Effector memory CD4-positive, alpha-beta T cell (primary cell): ENCODE measurements around the gene PYGB.
"Not testable (repeated sequence)": the region's sequence is repeated elsewhere in the genome, so short reads cannot be mapped to it uniquely, and the experiment has no call there.

Source experiments
- DNase-seq, 3 donors: peaks; one replicate each; pipeline ENCODE4 v3.0.0-alpha.2; 2020
- H3K27ac ChIP-seq: 2 replicates; pipeline ENCODE4 v1.7.0; 2013; ENCODE audit warnings: mild to moderate bottlenecking, low read length, moderate library complexity; ENCODE audit not compliant: insufficient read depth, poor library complexity, severe bottlenecking
- H3K27me3 ChIP-seq: replicated peaks from 2 replicates; pipeline ENCODE4 v1.7.0; 2013; ENCODE audit warnings: mild to moderate bottlenecking, low read length; ENCODE audit not compliant: insufficient read depth, control insufficient read depth, poor library complexity, severe bottlenecking
- H3K36me3 ChIP-seq: 2 replicates; pipeline ENCODE4 v1.7.0; 2013; ENCODE audit warnings: mild to moderate bottlenecking, low read length, moderate library complexity; ENCODE audit not compliant: control insufficient read depth, insufficient read depth
- H3K4me1 ChIP-seq: 2 replicates; pipeline ENCODE4 v1.7.0; 2013; ENCODE audit warnings: low read length, mild to moderate bottlenecking; ENCODE audit not compliant: control insufficient read depth, insufficient read depth, poor library complexity, severe bottlenecking
- H3K4me3 ChIP-seq: 2 replicates; pipeline ENCODE4 v1.7.0; 2013; ENCODE audit warnings: low read length, low read depth, mild to moderate bottlenecking; ENCODE audit not compliant: insufficient read depth, poor library complexity, severe bottlenecking
- H3K9me3 ChIP-seq: 2 replicates; pipeline ENCODE4 v1.7.0; 2013; ENCODE audit warnings: mild to moderate bottlenecking, low read length, moderate library complexity; ENCODE audit not compliant: control insufficient read depth

Gene PYGB

GRCh38 chr20:25324412-25324811, 76.5 kb downstream of the PYGB start:
- DNase-seq: no peak
- Histone ChIP-seq H3K27ac (no peak overlapping the region), H3K36me3 (peaks cover 9% of the 10 kb centered on the region), H3K27me3 (no peaks in the 10 kb centered on the region), H3K4me3 (no peak overlapping the region), H3K9me3 (no peaks in the 10 kb centered on the region), H3K4me1 (peaks cover 1% of the 10 kb centered on the region)

- DNase-seq: no peak
These were observed 77.2 kb downstream of the PYGB start for GRCh38 chr20:25325073-25325472.

GRCh38 chr20:25325997-25326396, 78.1 kb downstream of the PYGB start:
- Histone ChIP-seq H3K27ac (no peak overlapping the region), H3K36me3 (peaks cover 3% of the 10 kb centered on the region), H3K4me3 (no peak overlapping the region), H3K27me3 (no peaks in the 10 kb centered on the region), H3K9me3 (no peaks in the 10 kb centered on the region), H3K4me1 (peaks cover 4% of the 10 kb centered on the region)
- no peak for DNase-seq

More at GRCh38 chr20:25325073-25325472, 77.2 kb downstream of the PYGB start:
- H3K9me3 ChIP-seq: no peaks in the 10 kb centered on the region
- peaks cover 4% of the 10 kb centered on the region for H3K4me1 ChIP-seq
- peaks cover 7% of the 10 kb centered on the region for H3K36me3 ChIP-seq
- no peak overlapping the region for H3K27ac ChIP-seq
- no peaks in the 10 kb centered on the region for H3K27me3 ChIP-seq
- H3K4me3 ChIP-seq: no peak overlapping the region

GRCh38 chr20:25327521-25328235, 79.8 kb downstream of the PYGB start:
- H3K27me3 ChIP-seq: no peaks in the 10 kb centered on the region
- H3K9me3 ChIP-seq: no peaks in the 10 kb centered on the region
- no peak overlapping the region for H3K4me3 ChIP-seq
- no peak for DNase-seq
- H3K27ac ChIP-seq: no peak overlapping the region
- no peaks in the 10 kb centered on the region for H3K36me3 ChIP-seq
- peaks cover 4% of the 10 kb centered on the region for H3K4me1 ChIP-seq

- Histone ChIP-seq H3K4me3 (no peak overlapping the region), H3K27ac (no peak overlapping the region), H3K4me1 (peaks cover 4% of the 10 kb centered on the region), H3K9me3 (no peaks in the 10 kb centered on the region), H3K27me3 (no peaks in the 10 kb centered on the region), H3K36me3 (no peaks in the 10 kb centered on the region)
- DNase-seq: no peak
These were observed 81.1 kb downstream of the PYGB start for GRCh38 chr20:25328954-25329498.

- H3K4me3 ChIP-seq, H3K27ac ChIP-seq, DNase-seq, H3K9me3 ChIP-seq, H3K4me1 ChIP-seq, H3K27me3 ChIP-seq, H3K36me3 ChIP-seq: not testable (repeated sequence)
These were observed 87.1 kb downstream of the PYGB start for GRCh38 chr20:25334972-25335371.

- no peak overlapping the region for H3K27ac ChIP-seq
- DNase-seq: no peak
- peaks cover 4% of the 10 kb centered on the region for H3K4me1 ChIP-seq
- H3K4me3 ChIP-seq: no peak overlapping the region
- no peaks in the 10 kb centered on the region for H3K9me3 ChIP-seq
- H3K27me3 ChIP-seq: no peaks in the 10 kb centered on the region
- H3K36me3 ChIP-seq: no peaks in the 10 kb centered on the region
These were observed 88.9 kb downstream of the PYGB start for GRCh38 chr20:25336561-25337422.

- DNase-seq: no peak
- H3K9me3 ChIP-seq: no peaks in the 10 kb centered on the region
- no peak overlapping the region for H3K27ac ChIP-seq
- peaks cover 4% of the 10 kb centered on the region for H3K4me1 ChIP-seq
- no peaks in the 10 kb centered on the region for H3K36me3 ChIP-seq
- no peak overlapping the region for H3K4me3 ChIP-seq
- no peaks in the 10 kb centered on the region for H3K27me3 ChIP-seq
These were observed 90.5 kb downstream of the PYGB start for GRCh38 chr20:25338112-25339023.

- DNase-seq: no peak
- no peaks in the 10 kb centered on the region for H3K9me3 ChIP-seq
- peaks cover 4% of the 10 kb centered on the region for H3K4me1 ChIP-seq
These were observed 91.7 kb downstream of the PYGB start for GRCh38 chr20:25339608-25340007.

More at GRCh38 chr20:25339608-25340007, 91.7 kb downstream of the PYGB start:
- H3K36me3 ChIP-seq: no peaks in the 10 kb centered on the region
- no peak overlapping the region for H3K27ac ChIP-seq
- no peak overlapping the region for H3K4me3 ChIP-seq
- H3K27me3 ChIP-seq: no peaks in the 10 kb centered on the region
